PFSK-1 (cell line): ENCODE results near the gene ESR2.

ENCODE experiments used
- POLR2AphosphoS5 ChIP-seq: IDR thresholded peaks from 2 replicates; pipeline ENCODE4 v1.6.1; 2012; ENCODE audit warnings: low read depth, mild to moderate bottlenecking, control low read depth, low read length, moderate library complexity
- TF ChIP-seq, protein P1 (sequence below), 2 experiments: IDR thresholded peaks; 2 replicates each; pipeline versions ENCODE4 v1.6.1 to v1.8.0; 2011 to 2012; ENCODE audit warnings: low read depth in 2 of 2, low read length in 2 of 2, control low read depth in 1 of 2, inconsistent platforms in 1 of 2, mild to moderate bottlenecking in 1 of 2, moderate library complexity in 1 of 2; ENCODE audit not compliant: insufficient read depth in 1 of 2

DNA sequence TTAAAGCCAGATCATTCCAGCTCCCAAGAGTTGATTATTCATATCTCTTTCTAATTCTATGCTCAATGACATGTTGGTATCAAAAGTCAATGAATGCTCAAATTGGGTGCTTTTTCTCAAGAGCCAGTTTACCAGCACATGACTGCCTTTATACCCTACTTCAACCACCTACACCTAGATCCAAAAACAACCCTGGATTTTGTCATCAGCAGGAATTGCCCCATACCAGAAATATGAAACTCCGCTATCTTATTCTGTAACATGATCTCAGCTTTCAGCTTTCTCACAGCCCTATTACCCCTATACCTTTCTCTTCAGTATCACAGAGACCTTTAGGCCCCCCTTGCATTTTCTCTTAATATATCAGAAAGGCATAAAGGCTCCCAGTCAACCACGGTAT, 32.3 kb upstream of the ESR2 start:
- TF ChIP-seq, protein P1, sequence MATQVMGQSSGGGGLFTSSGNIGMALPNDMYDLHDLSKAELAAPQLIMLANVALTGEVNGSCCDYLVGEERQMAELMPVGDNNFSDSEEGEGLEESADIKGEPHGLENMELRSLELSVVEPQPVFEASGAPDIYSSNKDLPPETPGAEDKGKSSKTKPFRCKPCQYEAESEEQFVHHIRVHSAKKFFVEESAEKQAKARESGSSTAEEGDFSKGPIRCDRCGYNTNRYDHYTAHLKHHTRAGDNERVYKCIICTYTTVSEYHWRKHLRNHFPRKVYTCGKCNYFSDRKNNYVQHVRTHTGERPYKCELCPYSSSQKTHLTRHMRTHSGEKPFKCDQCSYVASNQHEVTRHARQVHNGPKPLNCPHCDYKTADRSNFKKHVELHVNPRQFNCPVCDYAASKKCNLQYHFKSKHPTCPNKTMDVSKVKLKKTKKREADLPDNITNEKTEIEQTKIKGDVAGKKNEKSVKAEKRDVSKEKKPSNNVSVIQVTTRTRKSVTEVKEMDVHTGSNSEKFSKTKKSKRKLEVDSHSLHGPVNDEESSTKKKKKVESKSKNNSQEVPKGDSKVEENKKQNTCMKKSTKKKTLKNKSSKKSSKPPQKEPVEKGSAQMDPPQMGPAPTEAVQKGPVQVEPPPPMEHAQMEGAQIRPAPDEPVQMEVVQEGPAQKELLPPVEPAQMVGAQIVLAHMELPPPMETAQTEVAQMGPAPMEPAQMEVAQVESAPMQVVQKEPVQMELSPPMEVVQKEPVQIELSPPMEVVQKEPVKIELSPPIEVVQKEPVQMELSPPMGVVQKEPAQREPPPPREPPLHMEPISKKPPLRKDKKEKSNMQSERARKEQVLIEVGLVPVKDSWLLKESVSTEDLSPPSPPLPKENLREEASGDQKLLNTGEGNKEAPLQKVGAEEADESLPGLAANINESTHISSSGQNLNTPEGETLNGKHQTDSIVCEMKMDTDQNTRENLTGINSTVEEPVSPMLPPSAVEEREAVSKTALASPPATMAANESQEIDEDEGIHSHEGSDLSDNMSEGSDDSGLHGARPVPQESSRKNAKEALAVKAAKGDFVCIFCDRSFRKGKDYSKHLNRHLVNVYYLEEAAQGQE (IDR thresholded peaks at IDR 0.05; ENCODE audit: insufficient read depth in 1 of 2, low read depth in 2 of 2, low read length in 2 of 2) = no peak
- TF ChIP-seq POLR2AphosphoS5 = no peak
